HG02970 (cell line): ENCODE results near the gene PGA4.

ENCODE experiments used
- ATAC-seq: cut with Tn5 transposase; IDR thresholded peaks from one replicate; pipeline ENCODE4 v1.9.1; 2021; ENCODE audit warnings: mild to moderate bottlenecking, moderate library complexity, moderate number of reproducible peaks; ENCODE audit not compliant: unreplicated experiment, low FRiP score

The PGA4 gene

GRCh38 chr11:61274084-61274483, 51.9 kb downstream of the PGA4 start:
- ATAC-seq = no peak

- no peak for ATAC-seq
Observed at GRCh38 chr11:61275191-61275590, 53.0 kb downstream of the PGA4 start.

GRCh38 chr11:61277186-61278000, 55.2 kb downstream of the PGA4 start:
- no peak for ATAC-seq

GRCh38 chr11:61278001-61278470, 55.9 kb downstream of the PGA4 start:
- no peak for ATAC-seq

GRCh38 chr11:61279934-61280659, 58.0 kb downstream of the PGA4 start:
- ATAC-seq = no peak

GRCh38 chr11:61280883-61281580, 58.9 kb downstream of the PGA4 start:
- no peak for ATAC-seq
